GM19452 (cell line): ENCODE data around the gene TP63.

ENCODE experiments used
- ATAC-seq: cut with Tn5 transposase; IDR thresholded peaks from one replicate; pipeline ENCODE4 v1.9.1; 2021; ENCODE audit not compliant: unreplicated experiment

Gene TP63

DNA sequence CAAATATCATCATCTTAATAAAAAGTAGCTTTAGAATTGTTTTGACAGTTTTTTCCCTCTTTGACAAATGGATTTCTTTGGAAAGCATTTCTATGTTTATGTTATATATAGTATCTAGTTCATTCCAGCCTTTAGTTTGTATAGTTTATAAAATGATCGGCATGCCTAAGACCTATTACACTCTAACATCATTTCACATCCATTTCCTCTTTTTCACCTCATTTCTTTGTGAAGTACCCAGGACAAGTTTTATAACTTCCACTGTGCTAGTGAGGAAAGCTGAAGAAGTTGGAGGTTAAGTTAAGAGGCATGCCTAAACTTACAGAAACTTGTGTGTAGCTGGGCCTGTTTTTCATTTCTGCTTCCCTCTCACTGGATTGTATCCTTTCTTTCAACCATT is 178.4 kb downstream of the TP63 start:
- no peak for ATAC-seq

- ATAC-seq, result no peak
Observed at GRCh38 chr3:189812806-189813465, 181.7 kb downstream of the TP63 start.

- ATAC-seq, result no peak
Observed at GRCh38 chr3:189813647-189814240, 182.6 kb downstream of the TP63 start.

DNA sequence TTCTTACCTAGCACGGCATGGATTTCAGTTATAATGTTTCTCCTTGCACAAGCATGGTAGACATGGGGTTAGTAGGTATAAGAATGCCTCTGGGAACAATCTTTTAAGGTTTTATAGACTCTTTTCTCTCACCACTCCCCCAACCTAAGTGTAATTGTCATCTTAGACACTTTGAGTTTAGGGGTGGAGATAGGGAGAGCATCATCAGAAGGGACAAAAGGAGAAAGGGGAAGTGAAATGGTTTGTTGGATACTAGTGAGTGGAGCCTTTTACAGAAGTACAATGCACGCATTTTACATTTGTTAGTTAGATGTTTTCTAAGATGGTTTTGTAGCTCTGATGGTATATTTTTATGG is 189.2 kb downstream of the TP63 start:
- peak; percentile 65 for ATAC-seq

- no peak for ATAC-seq
Observed at GRCh38 chr3:189821262-189821661, 190.1 kb downstream of the TP63 start.

DNA sequence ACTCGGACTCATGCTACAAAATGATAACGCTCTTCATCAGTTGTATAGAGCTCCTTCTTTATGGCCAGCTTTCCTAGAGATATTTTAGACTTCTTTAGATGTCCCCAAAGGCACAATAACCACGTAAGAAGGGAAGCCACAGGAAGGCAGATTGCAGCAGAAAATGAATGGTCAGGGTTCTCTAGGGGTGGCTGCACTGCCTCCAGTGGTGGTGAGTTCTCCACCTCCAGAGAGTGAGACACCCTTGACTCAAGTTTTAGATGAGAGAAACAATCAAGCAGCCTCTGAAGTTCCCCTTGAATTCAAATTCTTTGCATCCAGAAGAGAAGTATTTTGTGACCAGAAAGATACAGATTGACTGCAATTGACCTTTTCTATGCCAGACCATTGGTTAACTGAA is 191.5 kb downstream of the TP63 start:
- ATAC-seq, result no peak

- no peak for ATAC-seq
Observed at GRCh38 chr3:189824629-189825312, 193.6 kb downstream of the TP63 start.

GRCh38 chr3:189826566-189826965 is 195.4 kb downstream of the TP63 start:
- no peak for ATAC-seq

GRCh38 chr3:189827108-189827507 is 195.9 kb downstream of the TP63 start:
- ATAC-seq, result no peak

DNA sequence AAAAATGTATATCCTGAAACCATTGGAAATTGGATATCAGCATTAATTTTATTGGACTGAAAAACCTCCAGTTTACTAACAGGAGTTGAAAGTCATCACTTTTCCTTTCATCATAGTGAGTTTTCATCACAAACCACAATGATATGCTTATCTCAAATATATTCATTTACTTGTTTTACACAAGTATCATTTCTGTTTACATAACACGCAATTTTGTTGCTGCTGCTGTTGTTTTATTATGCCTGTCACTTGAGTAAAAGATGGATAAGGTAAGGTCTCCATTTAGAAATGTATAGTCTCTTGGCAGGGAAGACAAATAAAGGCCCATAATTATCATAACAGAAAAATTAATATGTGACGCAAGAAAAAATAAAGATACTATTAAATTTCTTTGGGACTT is 199.2 kb downstream of the TP63 start:
- ATAC-seq, result no peak

GRCh38 chr3:189833266-189833665 is 202.1 kb downstream of the TP63 start:
- no peak for ATAC-seq

- no peak for ATAC-seq
Observed at GRCh38 chr3:189833996-189834395, 202.8 kb downstream of the TP63 start.

DNA sequence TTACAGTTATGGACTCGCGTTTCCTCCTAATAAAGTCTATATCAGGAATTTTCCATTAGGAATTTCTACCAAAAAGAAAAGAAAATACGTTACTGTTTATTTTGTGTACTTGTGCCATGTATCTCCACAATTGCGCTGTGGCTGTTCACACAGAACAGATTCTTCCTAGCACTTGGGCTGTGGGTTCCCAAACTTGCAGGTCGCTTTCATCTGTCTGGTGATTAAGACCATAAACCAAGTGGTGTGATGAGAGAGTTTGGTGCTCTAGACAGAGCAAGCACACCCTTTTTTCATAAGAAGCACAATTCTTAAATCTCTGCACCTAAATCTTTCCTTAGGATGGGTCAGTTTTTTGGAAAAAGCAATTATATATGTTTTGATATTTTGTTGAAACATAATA is 203.3 kb downstream of the TP63 start:
- ATAC-seq, result no peak

DNA sequence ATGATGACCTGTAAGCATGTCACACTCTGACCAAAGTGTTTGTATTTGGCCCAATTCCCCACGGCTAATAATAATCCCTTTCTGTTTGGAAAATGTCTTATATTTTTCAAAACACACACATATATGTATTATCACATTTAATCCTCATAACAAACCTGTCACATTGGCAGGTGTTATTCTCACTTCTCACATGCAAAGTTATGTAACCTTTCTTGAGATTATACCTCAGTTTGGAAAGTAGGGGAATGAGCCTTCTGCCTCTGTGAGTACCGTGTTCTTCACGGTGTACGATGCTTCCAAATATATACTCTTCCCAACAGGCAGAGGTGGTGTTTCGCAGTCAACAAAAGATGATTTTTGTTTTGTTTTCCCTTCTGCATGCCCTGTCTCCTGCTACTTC is 205.6 kb downstream of the TP63 start:
- ATAC-seq, result no peak

GRCh38 chr3:189838291-189838690 is 207.1 kb downstream of the TP63 start:
- no peak for ATAC-seq

- ATAC-seq, result no peak
Observed at GRCh38 chr3:189839576-189839975, 208.4 kb downstream of the TP63 start.

DNA sequence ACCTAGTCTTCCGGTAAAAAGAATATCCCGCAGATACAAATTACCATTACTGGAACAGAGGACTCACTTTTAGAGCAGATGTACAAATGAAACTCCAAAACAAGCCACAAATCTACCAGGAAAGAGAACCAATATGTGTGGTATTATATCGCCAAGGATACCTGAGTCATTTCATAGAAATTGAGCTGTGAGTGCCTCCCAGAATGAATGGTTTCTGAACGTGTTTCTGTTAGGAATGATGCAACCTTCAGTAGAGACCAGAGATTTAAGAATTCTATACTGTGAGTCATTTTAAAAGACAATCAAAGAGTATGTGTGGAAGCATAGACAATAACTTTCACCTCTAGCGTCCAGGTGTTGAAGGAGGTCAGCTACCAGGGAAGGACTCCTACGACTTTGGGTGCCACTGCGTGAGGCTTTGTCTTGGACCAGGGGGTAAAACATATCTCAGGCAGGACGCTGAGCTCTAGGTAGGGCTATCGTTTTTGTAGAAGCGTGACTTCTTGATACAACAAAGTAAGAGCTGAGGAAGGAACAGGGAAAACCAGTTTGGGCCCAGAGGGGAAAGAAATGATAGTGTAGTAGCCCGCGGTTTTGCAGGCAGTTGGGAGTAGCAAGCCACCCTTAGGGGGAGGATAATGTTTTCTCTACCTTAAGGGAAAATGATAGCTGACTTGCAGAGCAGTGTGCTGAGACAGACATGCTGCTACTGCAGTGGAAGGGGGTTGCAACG is 210.4 kb downstream of the TP63 start:
- ATAC-seq, result no peak

DNA sequence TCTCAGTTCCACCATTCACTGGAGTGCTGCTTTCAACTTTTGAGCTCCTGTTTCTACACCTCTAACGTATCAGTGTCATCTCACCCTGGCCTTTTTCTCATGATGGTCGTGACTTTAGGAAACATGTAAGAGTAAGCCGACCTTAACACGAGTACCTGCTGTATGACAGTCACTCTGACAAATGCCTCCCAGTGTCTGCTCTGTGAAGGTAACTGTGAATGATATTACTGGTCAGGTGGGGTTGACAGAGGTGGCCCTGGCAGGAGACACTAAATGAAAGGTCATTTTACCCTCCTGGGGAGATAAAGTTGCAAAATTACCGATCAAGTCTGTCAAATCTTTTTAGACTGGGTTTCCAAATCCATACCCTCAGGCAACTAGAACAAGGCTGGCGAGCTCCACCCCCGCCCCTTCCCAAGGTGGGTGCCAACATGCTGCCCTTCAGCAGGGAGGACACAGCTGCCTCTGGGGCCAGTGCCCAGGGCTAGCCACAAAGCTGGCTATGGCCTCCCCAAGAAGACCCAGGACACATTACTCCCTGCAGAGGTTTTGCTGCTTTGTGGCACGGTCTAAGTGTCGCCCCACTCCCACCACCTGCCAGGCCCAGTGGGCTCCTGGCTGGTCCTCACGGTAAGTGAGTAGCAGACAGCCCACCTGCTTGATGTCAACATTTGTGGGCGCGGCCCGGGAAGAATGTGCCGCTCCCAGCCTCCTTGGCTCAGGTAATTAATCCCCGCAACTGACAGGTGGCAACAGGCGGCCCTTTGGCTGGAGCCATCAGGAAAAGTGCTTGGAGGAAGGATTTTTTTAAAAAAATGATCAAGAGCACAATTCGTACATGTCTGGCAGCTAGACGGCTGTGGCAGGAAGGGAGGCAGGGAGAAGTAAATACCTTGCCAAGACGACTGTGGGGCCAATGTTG is 211.8 kb downstream of the TP63 start:
- ATAC-seq, result no peak

DNA sequence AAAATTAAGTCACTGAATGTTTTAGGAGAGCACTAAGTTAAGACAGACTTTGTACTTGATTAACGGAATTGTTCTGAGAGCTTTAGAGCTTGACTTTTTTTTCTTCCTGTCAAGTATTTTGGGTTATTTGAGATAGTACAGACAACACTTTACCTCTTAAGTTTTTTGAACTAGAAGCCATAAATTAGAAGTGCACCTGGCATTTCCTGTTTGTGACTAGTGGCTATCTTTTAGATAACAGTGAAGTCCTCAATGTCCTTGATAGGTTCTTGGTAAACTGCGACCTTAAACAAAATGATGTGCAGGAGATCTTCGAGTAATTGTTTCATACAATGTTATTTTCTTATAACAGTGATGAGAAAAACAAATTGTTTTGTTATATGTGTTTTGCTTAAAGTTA is 213.9 kb downstream of the TP63 start:
- ATAC-seq, result no peak

DNA sequence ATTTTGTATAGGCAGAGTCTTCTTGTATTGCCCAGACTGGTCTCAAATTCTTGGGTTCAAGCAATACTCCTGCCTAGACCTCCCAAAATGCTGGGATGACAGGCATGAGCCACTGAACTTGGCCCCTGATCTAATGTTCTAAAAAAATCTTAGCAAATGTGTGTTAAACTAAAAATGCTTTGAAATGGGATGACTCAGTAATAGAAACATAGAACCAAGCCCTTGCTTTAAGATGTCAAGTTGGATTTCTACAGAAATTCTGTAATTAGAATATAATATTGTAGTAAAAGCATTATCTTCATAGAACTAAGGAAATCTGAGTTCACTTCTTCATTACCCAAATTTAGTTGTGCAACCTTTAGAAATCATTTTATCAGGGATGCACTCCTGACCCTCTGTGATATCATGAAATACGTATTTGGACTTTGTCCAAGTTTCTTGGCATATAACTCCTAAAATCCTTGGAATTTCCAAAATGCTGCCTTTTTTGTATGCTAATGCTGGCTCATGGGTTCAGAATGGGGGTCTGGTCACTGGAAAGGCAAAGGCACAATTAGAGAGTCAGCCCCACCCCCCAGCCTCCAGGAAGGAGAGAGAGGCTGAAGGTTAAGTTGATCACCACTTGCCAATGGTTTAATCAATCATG is 217.3 kb downstream of the TP63 start:
- no peak for ATAC-seq
